ENCODE measurements around the gene PAX7. TPM values are rescaled to one million over a fixed set of nuclear protein-coding genes. Genes with fewer than 3 reads are reported as not detected.

PAX7 gene
- polyA plus RNA-seq, 1 of the 3 experiments (the other 2 are of a cell fraction): not detected

DNA sequence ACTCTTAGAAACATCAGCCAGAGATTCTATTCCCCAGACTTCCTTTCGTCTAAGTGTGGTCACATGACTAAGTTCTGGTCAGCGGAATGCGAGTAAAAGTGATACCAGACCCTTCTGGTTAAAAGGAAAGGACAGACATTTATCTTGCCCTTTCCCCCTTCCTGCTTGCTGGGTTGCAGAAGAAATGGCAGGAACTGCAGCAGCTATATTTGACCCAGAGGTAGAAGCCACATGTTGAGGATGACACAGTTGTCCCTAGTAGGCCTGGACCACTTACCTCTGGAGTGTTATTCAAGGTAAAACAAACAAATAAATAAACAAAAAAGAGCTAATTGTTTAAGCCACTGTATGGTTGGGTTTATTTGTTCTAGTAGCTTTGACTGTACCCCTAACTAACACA is 155.5 kb downstream of the PAX7 start:
- POLR2A ChIA-PET: no interaction called here
- H3K9ac ChIP-seq: no peak overlapping the region
- no peak overlapping the region for H3K27ac ChIP-seq (ENCODE audit: low read depth in 2 of 2, low read length in 1 of 2)
- H3K4me2 ChIP-seq: no peak overlapping the region
- H3K36me3 ChIP-seq (replicated peaks in 1 of 2; ENCODE audit: control insufficient read depth in 1 of 2, insufficient read depth in 2 of 2, low read length in 1 of 2): no peaks in the 10 kb centered on the region
- CTCF ChIA-PET: interaction anchor here (0.9 to 1.6 kb wide), 4 partner anchors 12 to 189 kb away, joined by 3 to 5 read pairs (median 4); no protein-coding TSS in a partner anchor
- no peaks in the 10 kb centered on the region for H3F3A ChIP-seq (replicated peaks; ENCODE audit: insufficient read depth)
- H4K20me1 ChIP-seq (ENCODE audit: insufficient read depth): no peaks in the 10 kb centered on the region
- no peaks in the 10 kb centered on the region for H3K79me2 ChIP-seq (ENCODE audit: insufficient read depth)
- TF ChIP-seq MEF2A (IDR thresholded peaks at IDR 0.05; ENCODE audit: borderline replicate concordance, low read depth) (no peak), TAF1 (IDR thresholded peaks at IDR 0.05; ENCODE audit: borderline replicate concordance, low read depth, low read length) (no peak), FOSL2 (IDR thresholded peaks at IDR 0.05; ENCODE audit: borderline replicate concordance, low read depth) (no peak), SMC3 (IDR thresholded peaks at IDR 0.05; ENCODE audit: low read depth, low read length) (no peak), RCOR1 (IDR thresholded peaks at IDR 0.05; ENCODE audit: low read length) (no peak), CHD2 (IDR thresholded peaks at IDR 0.05; ENCODE audit: low read length, partially characterized antibody) (no peak), GABPA (IDR thresholded peaks at IDR 0.05; ENCODE audit: low read depth) (no peak), RFX5 (IDR thresholded peaks at IDR 0.05; ENCODE audit: low read length) (no peak), SIN3A (IDR thresholded peaks at IDR 0.05; ENCODE audit: borderline replicate concordance, low read depth, low read length) (no peak), NFIC (IDR thresholded peaks at IDR 0.05; ENCODE audit: borderline replicate concordance) (no peak), YY1 (IDR thresholded peaks at IDR 0.05; ENCODE audit: low read depth) (no peak), MXI1 (IDR thresholded peaks at IDR 0.05; ENCODE audit: low read depth, low read length) (no peak), TEAD4 (IDR thresholded peaks at IDR 0.05; ENCODE audit: borderline replicate concordance, insufficient read depth) (no peak), JUND (IDR thresholded peaks at IDR 0.05) (no peak)
- TF ChIP-seq, protein P1, sequence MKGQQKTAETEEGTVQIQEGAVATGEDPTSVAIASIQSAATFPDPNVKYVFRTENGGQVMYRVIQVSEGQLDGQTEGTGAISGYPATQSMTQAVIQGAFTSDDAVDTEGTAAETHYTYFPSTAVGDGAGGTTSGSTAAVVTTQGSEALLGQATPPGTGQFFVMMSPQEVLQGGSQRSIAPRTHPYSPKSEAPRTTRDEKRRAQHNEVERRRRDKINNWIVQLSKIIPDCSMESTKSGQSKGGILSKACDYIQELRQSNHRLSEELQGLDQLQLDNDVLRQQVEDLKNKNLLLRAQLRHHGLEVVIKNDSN (IDR thresholded peaks at IDR 0.05; ENCODE audit: borderline replicate concordance, low read depth): no peak
- TF ChIP-seq, protein P2, sequence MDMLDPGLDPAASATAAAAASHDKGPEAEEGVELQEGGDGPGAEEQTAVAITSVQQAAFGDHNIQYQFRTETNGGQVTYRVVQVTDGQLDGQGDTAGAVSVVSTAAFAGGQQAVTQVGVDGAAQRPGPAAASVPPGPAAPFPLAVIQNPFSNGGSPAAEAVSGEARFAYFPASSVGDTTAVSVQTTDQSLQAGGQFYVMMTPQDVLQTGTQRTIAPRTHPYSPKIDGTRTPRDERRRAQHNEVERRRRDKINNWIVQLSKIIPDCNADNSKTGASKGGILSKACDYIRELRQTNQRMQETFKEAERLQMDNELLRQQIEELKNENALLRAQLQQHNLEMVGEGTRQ (IDR thresholded peaks at IDR 0.05; ENCODE audit: borderline replicate concordance, low read depth, low read length): no peak
- TF ChIP-seq, protein P3, sequence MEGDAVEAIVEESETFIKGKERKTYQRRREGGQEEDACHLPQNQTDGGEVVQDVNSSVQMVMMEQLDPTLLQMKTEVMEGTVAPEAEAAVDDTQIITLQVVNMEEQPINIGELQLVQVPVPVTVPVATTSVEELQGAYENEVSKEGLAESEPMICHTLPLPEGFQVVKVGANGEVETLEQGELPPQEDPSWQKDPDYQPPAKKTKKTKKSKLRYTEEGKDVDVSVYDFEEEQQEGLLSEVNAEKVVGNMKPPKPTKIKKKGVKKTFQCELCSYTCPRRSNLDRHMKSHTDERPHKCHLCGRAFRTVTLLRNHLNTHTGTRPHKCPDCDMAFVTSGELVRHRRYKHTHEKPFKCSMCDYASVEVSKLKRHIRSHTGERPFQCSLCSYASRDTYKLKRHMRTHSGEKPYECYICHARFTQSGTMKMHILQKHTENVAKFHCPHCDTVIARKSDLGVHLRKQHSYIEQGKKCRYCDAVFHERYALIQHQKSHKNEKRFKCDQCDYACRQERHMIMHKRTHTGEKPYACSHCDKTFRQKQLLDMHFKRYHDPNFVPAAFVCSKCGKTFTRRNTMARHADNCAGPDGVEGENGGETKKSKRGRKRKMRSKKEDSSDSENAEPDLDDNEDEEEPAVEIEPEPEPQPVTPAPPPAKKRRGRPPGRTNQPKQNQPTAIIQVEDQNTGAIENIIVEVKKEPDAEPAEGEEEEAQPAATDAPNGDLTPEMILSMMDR (IDR thresholded peaks at IDR 0.05): no peak
- TF ChIP-seq, protein P4, sequence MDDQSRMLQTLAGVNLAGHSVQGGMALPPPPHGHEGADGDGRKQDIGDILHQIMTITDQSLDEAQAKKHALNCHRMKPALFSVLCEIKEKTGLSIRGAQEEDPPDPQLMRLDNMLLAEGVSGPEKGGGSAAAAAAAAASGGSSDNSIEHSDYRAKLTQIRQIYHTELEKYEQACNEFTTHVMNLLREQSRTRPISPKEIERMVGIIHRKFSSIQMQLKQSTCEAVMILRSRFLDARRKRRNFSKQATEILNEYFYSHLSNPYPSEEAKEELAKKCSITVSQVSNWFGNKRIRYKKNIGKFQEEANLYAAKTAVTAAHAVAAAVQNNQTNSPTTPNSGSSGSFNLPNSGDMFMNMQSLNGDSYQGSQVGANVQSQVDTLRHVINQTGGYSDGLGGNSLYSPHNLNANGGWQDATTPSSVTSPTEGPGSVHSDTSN (IDR thresholded peaks at IDR 0.05): no peak
- H3K4me3 ChIP-seq (ENCODE audit: low read depth in 2 of 2, low read length in 1 of 2): no peak overlapping the region
- H3K9me2 ChIP-seq: no peaks in the 10 kb centered on the region
- 70% methylated on average over 3 of the region's 3 CpGs for WGBS (ENCODE audit: low lambda C conversion rate)
- no peak for DNase-seq
- no peaks in the 10 kb centered on the region for H3K9me3 ChIP-seq
- H3K4me1 ChIP-seq (ENCODE audit: control insufficient read depth in 1 of 2, insufficient read depth in 2 of 2, low read depth in 1 of 2, low read length in 1 of 2): no peaks in the 10 kb centered on the region
- H3K27me3 ChIP-seq (ENCODE audit: insufficient read depth): no peaks in the 10 kb centered on the region; the same call in 1 of the 2 replicates
- H2AFZ ChIP-seq (ENCODE audit: low read depth): no peak overlapping the region

All from SK-N-SH (cell line).